Measurements from ENCODE around the gene MRAP.

GRCh38 chr21:32276671-32277070 lies 22.0 kb upstream of the MRAP start:
- no peak for TF ChIP-seq EP300 (IDR thresholded peaks at IDR 0.05)
- no peak for TF ChIP-seq CTCF (IDR thresholded peaks at IDR 0.05)
- no peak for TF ChIP-seq POLR2A (IDR thresholded peaks at IDR 0.05)

All from stomach (tissue), 4 donors.